IPS DF 6.9 (cell line): Measurements from ENCODE around the gene LCE2A.
A peak's percentile ranks its signal among the peaks of the same experiment; 100 is the strongest.
"Not testable (repeated sequence)": the region's sequence is repeated elsewhere in the genome, so short reads cannot be mapped to it uniquely, and the experiment has no call there.

Source experiments
- DNase-seq: peaks from one replicate; pipeline ENCODE4 v3.0.0-alpha.2; 2013; ENCODE audit warnings: low read depth, low spot score
- H3K27ac ChIP-seq: one replicate; pipeline ENCODE4 v1.5.1; 2013; ENCODE audit warnings: low read length, control low read depth
- H3K27me3 ChIP-seq: 2 replicates; pipeline ENCODE4 v1.6.1; 2013; ENCODE audit warnings: mild to moderate bottlenecking, low read length; ENCODE audit not compliant: control insufficient read depth, insufficient read depth
- H3K36me3 ChIP-seq: 2 replicates; pipeline ENCODE4 v1.6.1; 2013; ENCODE audit warnings: low read length; ENCODE audit not compliant: control insufficient read depth, insufficient read depth
- H3K4me1 ChIP-seq: 2 replicates; pipeline ENCODE4 v1.6.1; 2013; ENCODE audit warnings: low read length; ENCODE audit not compliant: control insufficient read depth, insufficient read depth
- H3K4me3 ChIP-seq: 2 replicates; pipeline ENCODE4 v1.5.1; 2013; ENCODE audit warnings: mild to moderate bottlenecking, low read length
- H3K9me3 ChIP-seq: 2 replicates; pipeline ENCODE4 v1.6.1; 2013; ENCODE audit warnings: low read length, inconsistent platforms; ENCODE audit not compliant: control insufficient read depth, insufficient read depth
- WGBS: extraction: QIAGEN DNeasy Blood & Tissue Kit; methylation state at CpG from one replicate; pipeline ENCODE4 v1.1.7; 2013; ENCODE audit warnings: mixed read lengths, missing lambda C conversion rate; ENCODE audit not compliant: insufficient read length, insufficient coverage; 5-methylcytosine and 5-hydroxymethylcytosine counted together

Gene LCE2A, protein sequence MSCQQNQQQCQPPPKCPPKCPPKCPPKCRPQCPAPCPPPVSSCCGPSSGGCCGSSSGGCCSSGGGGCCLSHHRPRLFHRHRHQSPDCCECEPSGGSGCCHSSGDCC

DNA sequence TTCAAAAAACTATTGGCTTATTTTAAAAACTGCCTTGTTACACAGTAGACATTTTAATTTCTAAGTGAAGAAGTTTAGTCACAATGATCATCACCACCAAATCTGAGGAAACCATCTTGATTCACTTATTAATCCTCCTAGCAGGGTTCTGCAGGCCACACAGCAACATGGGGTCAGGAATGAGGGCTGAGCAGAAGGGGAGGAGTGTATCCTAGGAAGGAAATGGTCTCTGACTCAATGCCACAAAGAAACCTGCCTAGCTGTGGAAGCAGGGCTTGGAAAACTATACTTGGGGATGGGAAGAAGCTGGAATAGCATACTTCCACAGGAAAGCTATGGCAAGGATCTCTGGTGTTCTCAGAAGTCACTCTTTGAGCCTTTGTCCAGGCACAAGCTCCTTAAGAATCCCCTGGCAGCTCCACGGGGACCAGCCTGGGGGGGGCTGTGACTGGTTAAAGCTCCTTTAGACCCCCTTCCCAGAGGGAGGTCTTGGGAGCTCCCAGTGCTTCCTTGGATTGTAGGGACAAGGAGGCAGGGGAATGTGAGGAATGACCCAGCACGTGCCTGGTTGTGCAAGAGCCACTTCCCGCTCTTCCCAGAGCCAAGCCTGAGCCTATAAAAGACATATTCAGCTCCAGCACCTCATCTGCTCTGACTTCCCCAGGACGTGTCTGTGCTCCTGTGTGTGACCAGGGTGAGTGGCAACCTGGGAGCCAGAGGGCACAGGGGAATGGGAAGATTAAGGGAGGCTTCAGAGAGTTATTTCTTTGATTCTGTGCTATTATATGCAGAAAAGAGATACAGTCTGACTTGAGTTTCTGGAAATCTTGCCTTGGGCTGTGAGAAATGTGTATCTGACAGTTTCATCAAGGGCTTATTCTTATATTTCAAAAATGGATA is at the start of gene LCE2A:
TSS of gene LCE2A (plus strand) at position 645 of the 900 bp plus-strand sequence. CDS start 557 bp downstream, outside the sequence.
- no peaks in the 10 kb centered on the region for H3K27me3 ChIP-seq
- no peak for DNase-seq
- no peak within 1 kb of the TSS for H3K27ac ChIP-seq
- no peaks in the 10 kb centered on the region for H3K4me1 ChIP-seq
- H3K4me3 ChIP-seq, result no peak within 1 kb of the TSS
- WGBS, result no CpG with 5 or more reads among the region's 4 CpGs
- H3K9me3 ChIP-seq, result peaks cover 5% of the 10 kb centered on the region
- H3K36me3 ChIP-seq, result no peaks in the 10 kb centered on the region

DNA sequence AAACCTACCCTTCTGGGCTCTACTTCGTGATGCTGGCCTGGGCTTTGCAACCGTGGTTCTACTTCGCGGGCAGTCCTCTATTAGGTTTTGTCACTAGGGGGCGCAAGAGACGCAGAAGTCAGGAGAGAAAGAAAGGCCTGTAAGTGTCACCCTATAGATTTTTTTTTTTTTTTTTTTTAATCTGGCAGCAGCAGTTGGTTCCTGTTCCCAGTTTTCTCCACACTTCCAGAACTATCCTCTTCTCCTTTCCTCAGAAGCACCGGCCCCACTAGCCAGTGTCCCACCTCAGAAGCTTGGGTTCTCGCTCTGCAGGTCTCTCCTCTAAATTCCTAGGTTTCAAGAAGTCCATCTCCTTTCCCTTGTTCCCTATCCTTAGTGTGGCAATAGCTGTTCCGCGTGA is 44.0 kb upstream of the LCE2A start:
- Histone ChIP-seq H3K4me3 (no peak overlapping the region), H3K36me3 (no peaks in the 10 kb centered on the region), H3K4me1 (no peaks in the 10 kb centered on the region), H3K9me3 (peaks cover 3% of the 10 kb centered on the region), H3K27ac (no peak overlapping the region), H3K27me3 (no peaks in the 10 kb centered on the region)
- no CpG with 5 or more reads among the region's 10 CpGs for WGBS
- peak; percentile 9 for DNase-seq

DNA sequence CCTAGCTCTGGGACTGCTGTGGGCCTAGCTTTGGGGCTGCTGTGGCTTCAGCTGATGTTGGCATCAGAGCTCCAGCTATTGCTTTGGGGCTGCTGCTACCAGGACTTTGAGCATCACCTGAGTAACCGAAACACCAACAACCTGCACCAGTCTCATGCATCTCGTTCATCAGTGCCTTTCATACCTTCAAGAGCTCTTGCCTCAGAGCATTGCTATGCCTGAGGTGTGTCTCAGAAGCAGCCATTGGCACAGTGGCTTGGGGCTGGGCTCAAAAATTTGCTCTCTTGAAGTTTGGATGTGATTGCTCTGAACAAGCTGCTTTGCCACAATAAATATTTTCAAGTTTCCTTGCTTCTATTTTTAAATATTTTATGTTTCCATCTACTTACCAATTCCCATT is 41.7 kb upstream of the LCE2A start:
- Histone ChIP-seq H3K4me3 (no peak overlapping the region), H3K27ac (no peak overlapping the region), H3K27me3 (no peaks in the 10 kb centered on the region), H3K36me3 (no peaks in the 10 kb centered on the region), H3K4me1 (no peaks in the 10 kb centered on the region), H3K9me3 (peaks cover 3% of the 10 kb centered on the region)
- no CpG with 5 or more reads among the region's 2 CpGs for WGBS
- no peak for DNase-seq

DNA sequence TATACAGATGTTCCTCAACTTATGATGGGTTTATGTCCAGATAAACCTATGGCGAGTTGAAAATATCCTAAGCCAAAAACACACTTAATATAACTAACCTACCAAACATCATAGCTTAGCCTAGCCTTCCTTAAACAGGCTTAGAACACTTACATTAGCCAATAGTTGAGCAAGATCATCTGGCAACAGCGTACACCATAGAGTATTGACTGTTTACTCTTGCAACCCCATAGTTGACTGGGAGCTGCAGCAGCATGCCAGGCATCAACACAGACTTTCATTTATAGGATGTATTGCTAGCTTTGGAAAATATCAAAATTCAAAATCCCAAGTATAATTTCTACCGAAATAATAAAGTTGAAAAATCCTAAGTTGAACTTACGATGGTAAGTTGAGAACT is 40.5 kb upstream of the LCE2A start:
- Histone ChIP-seq H3K27ac (no peak overlapping the region), H3K36me3 (no peaks in the 10 kb centered on the region), H3K27me3 (no peaks in the 10 kb centered on the region), H3K9me3 (peaks cover 3% of the 10 kb centered on the region), H3K4me1 (no peaks in the 10 kb centered on the region), H3K4me3 (no peak overlapping the region)
- no peak for DNase-seq
- WGBS, result no CpG with 5 or more reads among the region's 4 CpGs

DNA sequence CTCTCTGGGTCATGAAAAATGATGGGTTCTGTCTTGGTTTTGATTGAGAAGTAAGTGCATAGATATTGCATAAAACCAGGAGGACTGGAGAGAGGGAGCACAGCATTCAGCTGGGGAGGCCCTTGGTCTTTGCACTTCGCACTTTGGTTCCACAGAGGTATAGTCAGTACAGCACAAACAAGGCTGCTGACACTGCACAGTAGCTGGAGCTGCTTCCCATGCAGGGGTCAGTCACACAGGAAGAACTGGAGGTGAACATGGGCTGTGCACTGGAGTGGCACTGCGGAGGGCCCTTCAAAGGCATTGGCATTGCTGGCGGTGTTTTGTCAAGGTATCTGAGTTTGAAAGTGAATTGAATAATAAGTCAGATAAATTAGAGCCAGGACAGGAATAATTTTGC is 39.5 kb upstream of the LCE2A start:
- no peak for DNase-seq
- Histone ChIP-seq H3K27me3 (no peaks in the 10 kb centered on the region), H3K9me3 (peaks cover 9% of the 10 kb centered on the region), H3K36me3 (no peaks in the 10 kb centered on the region), H3K4me3 (no peak overlapping the region), H3K27ac (no peak overlapping the region), H3K4me1 (no peaks in the 10 kb centered on the region)
- no CpG with 5 or more reads among the region's 3 CpGs for WGBS

DNA sequence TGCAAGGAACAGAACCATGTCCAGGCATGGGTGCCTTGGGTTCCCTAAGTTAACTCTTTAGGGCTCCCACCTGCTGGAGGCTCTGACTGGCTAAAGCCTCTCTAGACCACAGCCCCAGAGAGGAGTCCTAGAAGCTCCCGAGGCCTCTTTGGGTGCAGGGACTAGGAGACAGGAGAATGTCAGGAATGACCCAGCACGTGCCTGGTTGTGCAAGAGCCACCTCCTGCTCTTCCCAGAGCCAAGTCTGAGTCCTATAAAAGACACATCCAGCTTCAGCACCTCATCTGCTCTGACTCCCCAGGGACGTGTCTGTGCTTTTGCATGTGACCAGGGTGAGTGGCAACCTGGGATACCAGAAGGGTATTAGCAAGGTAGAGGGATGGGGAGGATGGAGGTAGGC is 35.0 kb upstream of the LCE2A start, which contains the start of gene LCE2D:
TSS of gene LCE2D (plus strand) at position 283 of the 400 bp plus-strand sequence. CDS start 726 bp downstream, outside the sequence.
- Histone ChIP-seq H3K36me3 (no peaks in the 10 kb centered on the region), H3K27ac (no peak within 1 kb of the TSS), H3K9me3 (peaks cover 14% of the 10 kb centered on the region), H3K4me3 (no peak within 1 kb of the TSS), H3K27me3 (no peaks in the 10 kb centered on the region), H3K4me1 (no peaks in the 10 kb centered on the region)
- no CpG with 5 or more reads among the region's 3 CpGs for WGBS
- no peak for DNase-seq

DNA sequence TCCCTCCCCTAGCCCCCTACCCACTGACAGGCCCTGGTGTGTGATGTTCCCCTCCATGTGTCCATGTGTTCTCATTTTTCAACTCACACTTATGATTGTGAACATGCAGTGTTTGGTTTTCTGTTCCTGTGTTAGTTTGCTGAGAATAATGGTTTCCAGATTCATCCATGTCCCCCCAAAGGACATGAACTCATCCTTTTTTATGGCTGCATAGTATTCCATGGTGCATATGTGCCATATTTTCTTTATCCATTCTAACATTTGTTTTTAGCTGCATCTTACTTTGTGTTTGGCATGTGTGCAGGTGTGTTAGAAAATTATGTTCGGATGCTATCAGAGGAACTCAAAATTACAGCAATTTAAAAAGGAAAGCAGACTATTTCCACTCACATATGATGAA is 32.0 kb upstream of the LCE2A start:
- H3K36me3 ChIP-seq, H3K4me1 ChIP-seq, H3K27ac ChIP-seq, DNase-seq, H3K4me3 ChIP-seq, H3K27me3 ChIP-seq: not testable (repeated sequence)
- WGBS, result no CpG with 5 or more reads among the region's 1 CpG
- H3K9me3 ChIP-seq, result peaks cover 14% of the 10 kb centered on the region

DNA sequence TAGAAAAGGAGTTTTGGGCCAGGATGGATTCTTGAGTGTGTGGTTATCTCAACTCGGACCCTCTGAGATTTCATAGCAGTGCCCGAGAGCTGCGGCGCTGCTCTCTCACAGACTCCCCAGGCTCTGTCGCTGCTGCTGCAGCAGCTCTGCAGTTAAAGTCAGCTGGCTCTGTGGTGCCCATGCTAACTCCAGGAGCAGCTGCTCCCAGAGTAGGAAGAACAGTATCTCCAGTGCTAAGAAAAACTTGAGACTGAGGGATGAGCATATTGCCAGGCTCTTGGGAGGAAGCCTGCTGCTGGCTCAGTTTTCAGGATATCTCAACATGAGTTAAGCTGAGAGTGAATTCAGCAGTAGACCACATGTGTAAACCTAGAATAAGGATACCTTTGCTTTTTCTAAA is 30.5 kb upstream of the LCE2A start:
- no peak for DNase-seq
- Histone ChIP-seq H3K27ac (no peak overlapping the region), H3K4me3 (no peak overlapping the region), H3K9me3 (peaks cover 14% of the 10 kb centered on the region), H3K27me3 (no peaks in the 10 kb centered on the region), H3K4me1 (no peaks in the 10 kb centered on the region), H3K36me3 (no peaks in the 10 kb centered on the region)
- WGBS, result no CpG with 5 or more reads among the region's 5 CpGs

DNA sequence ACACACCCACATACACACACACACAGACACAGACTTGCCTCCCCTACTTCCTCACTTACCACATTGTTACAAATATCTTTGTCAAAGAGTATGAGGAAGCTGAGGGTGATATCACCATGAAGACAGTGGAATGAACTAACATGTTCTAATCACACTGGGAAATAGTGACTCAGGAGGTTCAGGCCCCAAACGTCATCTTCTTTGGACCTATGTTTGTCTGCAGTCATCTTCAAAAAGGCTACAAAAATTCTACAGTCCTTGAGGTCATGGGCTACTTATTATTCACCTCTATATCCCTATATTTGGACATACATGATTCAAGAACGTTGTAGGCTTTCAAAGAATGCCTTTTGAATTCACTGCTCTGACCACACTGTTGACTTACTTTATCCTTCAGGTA is 25.1 kb upstream of the LCE2A start:
- no peaks in the 10 kb centered on the region; the same call in 1 of the 2 replicates for H3K9me3 ChIP-seq
- DNase-seq, result no peak
- H3K4me1 ChIP-seq, result no peaks in the 10 kb centered on the region
- H3K27me3 ChIP-seq, result no peaks in the 10 kb centered on the region
- no peaks in the 10 kb centered on the region for H3K36me3 ChIP-seq
- H3K4me3 ChIP-seq, result no peak overlapping the region
- no CpG with 5 or more reads among the region's 2 CpGs for WGBS
- H3K27ac ChIP-seq, result no peak overlapping the region

DNA sequence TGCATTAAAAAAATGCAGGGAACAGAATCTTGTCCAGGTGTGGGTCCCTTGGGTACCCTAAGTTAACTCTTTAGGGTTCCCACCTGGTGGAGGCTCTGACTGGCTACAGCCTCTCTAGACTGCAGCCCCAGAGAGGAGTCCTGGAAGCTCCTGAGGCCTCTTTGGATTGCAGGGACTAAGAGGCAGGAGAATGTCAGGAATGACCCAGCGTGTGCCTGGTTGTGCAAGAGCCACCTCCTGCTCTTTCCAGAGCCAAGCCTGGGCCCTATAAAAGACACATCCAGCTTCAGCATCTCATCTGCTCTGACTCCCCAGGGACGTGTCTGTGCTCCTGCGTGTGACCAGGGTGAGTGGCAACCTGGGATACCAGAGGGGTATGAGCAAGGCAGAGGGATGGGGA is 23.2 kb upstream of the LCE2A start, which contains the start of gene LCE2C:
TSS of gene LCE2C (plus strand) at position 297 of the 400 bp plus-strand sequence. CDS start 737 bp downstream, outside the sequence.
- not testable (repeated sequence) for H3K27ac ChIP-seq, H3K4me1 ChIP-seq, H3K36me3 ChIP-seq, H3K9me3 ChIP-seq, H3K4me3 ChIP-seq, H3K27me3 ChIP-seq, DNase-seq
- WGBS, result no CpG with 5 or more reads among the region's 3 CpGs
